MCF 10A (cell line): ENCODE measurements around the gene SDCCAG8. TPM values are rescaled to one million over a fixed set of nuclear protein-coding genes. Genes with fewer than 3 reads are reported as not detected.

Experiments used
- BruUV-seq: library from RNA; stranded (reverse); fragments of 400-500 nt; replicated peaks from 2 replicates; lab custom pipeline; 2021; lab: Mats Ljungman, UMichigan
- CTCF ChIA-PET: fragments of 300-600 bp; sonication (Branson Sonifier 250); formaldehyde crosslinking; extraction: SDS; loops from one replicate; lab custom pipeline; 2021; ENCODE audit warnings: antibody characterized with exemption, inconsistent platforms; lab: Yijun Ruan, JAX
- POLR2A ChIA-PET: fragments of 300-600, 350-650 bp; sonication (Branson Sonifier 250); formaldehyde crosslinking; extraction: SDS; loops from one replicate; lab custom pipeline; 2020; ENCODE audit warnings: antibody characterized with exemption, inconsistent platforms; lab: Yijun Ruan, JAX
- DNase-seq: peaks from one replicate; pipeline ENCODE4 v3.0.0-alpha.2; 2018; ENCODE audit not compliant: unreplicated experiment
- H3K27ac Mint-ChIP-seq: one replicate; pipeline ENCODE4 v1.8.0; 2022; ENCODE audit warnings: mild to moderate bottlenecking, low read depth, mixed read lengths; ENCODE audit not compliant: unreplicated experiment
- H3K27me3 Mint-ChIP-seq: one replicate; pipeline ENCODE4 v1.8.0; 2022; ENCODE audit warnings: mixed read lengths; ENCODE audit not compliant: insufficient read depth, unreplicated experiment
- H3K36me3 Mint-ChIP-seq: one replicate; pipeline ENCODE4 v1.8.0; 2022; ENCODE audit warnings: mild to moderate bottlenecking, moderate library complexity, mixed read lengths; ENCODE audit not compliant: insufficient read depth, unreplicated experiment
- H3K4me1 Mint-ChIP-seq: one replicate; pipeline ENCODE4 v1.8.0; 2022; ENCODE audit warnings: mixed read lengths; ENCODE audit not compliant: insufficient read depth, unreplicated experiment
- H3K4me3 Mint-ChIP-seq: one replicate; pipeline ENCODE4 v1.8.0; 2022; ENCODE audit warnings: mild to moderate bottlenecking, moderate library complexity, mixed read lengths; ENCODE audit not compliant: unreplicated experiment
- H3K9me3 Mint-ChIP-seq: one replicate; pipeline ENCODE4 v1.8.0; 2022; ENCODE audit warnings: mixed read lengths; ENCODE audit not compliant: unreplicated experiment
- CTCF ChIP-seq: fragments of 200-600 bp; IDR thresholded peaks from one replicate; pipeline ENCODE4 v1.8.0; 2022; ENCODE audit warnings: antibody characterized with exemption, mild to moderate bottlenecking; ENCODE audit not compliant: unreplicated experiment
- intact Hi-C: fragments of 100-400 bp; cut with micrococcal nuclease; formaldehyde crosslinking; loops from 2 replicates; pipeline ENCODE4 v1.14.1; 2022
- total RNA-seq: library from RNA; stranded (reverse); gene quantifications from 2 replicates; pipeline ENCODE4 v1.2.3, GENCODE V29; 2022

The SDCCAG8 gene
- total RNA-seq, 1 experiment from 2014 or later: 128 TPM

GRCh38 chr1:243508303-243508713 lies 252.5 kb downstream of the SDCCAG8 start:
- TF ChIP-seq CTCF: no peak
- no peak overlapping the region for H3K27ac Mint-ChIP-seq
- ChIA-PET CTCF (interaction anchor here (1.0 kb wide), 1 partner anchor 20 kb away, joined by 3 read pairs; no protein-coding TSS in a partner anchor), POLR2A (no interaction called here)
- no peak overlapping the region for H3K4me3 Mint-ChIP-seq
- H3K27me3 Mint-ChIP-seq: no peaks in the 10 kb centered on the region
- DNase-seq: no peak
- peaks cover 6% of the 10 kb centered on the region for H3K36me3 Mint-ChIP-seq
- no peaks in the 10 kb centered on the region for H3K9me3 Mint-ChIP-seq
- intact Hi-C loops: no loop called here
- H3K4me1 Mint-ChIP-seq: no peaks in the 10 kb centered on the region
- BruUV-seq: no TSS peak

- CTCF ChIA-PET: no interaction called here
- no peak overlapping the region for H3K27ac Mint-ChIP-seq
- peaks cover under 1% of the 10 kb centered on the region for H3K36me3 Mint-ChIP-seq
- H3K9me3 Mint-ChIP-seq: no peaks in the 10 kb centered on the region
- POLR2A ChIA-PET: no interaction called here
- no peak for DNase-seq
- no peak for TF ChIP-seq CTCF
- intact Hi-C loops: no loop called here
- H3K4me1 Mint-ChIP-seq: no peaks in the 10 kb centered on the region
- H3K27me3 Mint-ChIP-seq: no peaks in the 10 kb centered on the region
- H3K4me3 Mint-ChIP-seq: no peak overlapping the region
- no TSS peak for BruUV-seq
Observed at GRCh38 chr1:243508943-243509342, 253.1 kb downstream of the SDCCAG8 start.

GRCh38 chr1:243510928-243511327 lies 255.1 kb downstream of the SDCCAG8 start:
- no peaks in the 10 kb centered on the region for H3K27me3 Mint-ChIP-seq
- intact Hi-C loops: no loop called here
- CTCF ChIA-PET: interaction anchor here (0.6 kb wide), 1 partner anchor 18 kb away, joined by 3 read pairs; no protein-coding TSS in a partner anchor

More at GRCh38 chr1:243510928-243511327, 255.1 kb downstream of the SDCCAG8 start:
- DNase-seq: no peak
- no peaks in the 10 kb centered on the region for H3K36me3 Mint-ChIP-seq
- TF ChIP-seq CTCF: no peak
- no peaks in the 10 kb centered on the region for H3K4me1 Mint-ChIP-seq
- BruUV-seq: no TSS peak
- H3K9me3 Mint-ChIP-seq: no peaks in the 10 kb centered on the region
- H3K4me3 Mint-ChIP-seq: no peak overlapping the region
- POLR2A ChIA-PET: no interaction called here
- no peak overlapping the region for H3K27ac Mint-ChIP-seq
